HCT116 (cell line): Measurements from ENCODE around the gene TAF3. TPM values are rescaled to one million over a fixed set of nuclear protein-coding genes. Genes with fewer than 3 reads are reported as not detected.

Experiments used
- ATAC-seq: fragments of 200-7000 bp; cut with Tn5 transposase; 2 replicates; pipeline ENCODE4 v1.9.1; 2020; ENCODE audit warnings: mild to moderate bottlenecking, moderate library complexity
- BruUV-seq: library from RNA; stranded (reverse); fragments of 400-500 nt; replicated peaks from 2 replicates; lab custom pipeline; 2021; lab: Mats Ljungman, UMichigan
- CTCF ChIA-PET: fragments of 300-600 bp; sonication (Branson Sonifier 250); formaldehyde crosslinking; loops from one replicate; lab custom pipeline; 2021; ENCODE audit warnings: antibody characterized with exemption; lab: Charles Lee
- POLR2A ChIA-PET: fragments of 300-600, 350-600 bp; sonication (Branson Sonifier 250); formaldehyde crosslinking; loops from one replicate; lab custom pipeline; 2021; ENCODE audit warnings: antibody characterized with exemption; lab: Charles Lee
- RAD21 ChIA-PET, 2 experiments: fragments of 300-600 bp; sonication (Branson Sonifier 250); formaldehyde crosslinking; loops; one replicate each; lab custom pipeline; 2023; ENCODE audit warnings: low total read pairs in 2 of 2; ENCODE audit not compliant: uncharacterized antibody in 2 of 2, unreplicated experiment in 2 of 2, low non-redundant PET in 1 of 2; lab: Charles Lee
- DNase-seq: peaks from one replicate; pipeline ENCODE4 v3.0.0-alpha.2; 2010; ENCODE audit warnings: low read depth, low spot score
- H2AFZ ChIP-seq: fragments of 200-600 bp; shearing (Covaris generic), sonication (generic); 2 replicates; pipeline ENCODE4 v1.6.1; 2017; ENCODE audit warnings: low read depth, mixed run types, mixed read lengths, antibody characterized with exemption, low read length; ENCODE audit not compliant: poor library complexity, severe bottlenecking
- H3K27ac ChIP-seq: 2 replicates; pipeline ENCODE4 v1.5.1; 2012; ENCODE audit warnings: low read depth, low read length
- H3K27me3 ChIP-seq: fragments of 200-600 bp; sonication (generic); 2 replicates; pipeline ENCODE4 v1.6.1; 2016; ENCODE audit warnings: mixed run types, low read length, mixed read lengths; ENCODE audit not compliant: insufficient read depth
- H3K36me3 ChIP-seq, 2 experiments: fragments of 200-500 bp in 1 of 2; fragments of 200-600 bp in 1 of 2; sonication (Bioruptor generic) in 1 of 2; sonication (generic) in 1 of 2; 2 replicates each; pipeline versions ENCODE4 v1.5.1 to v1.6.1; 2014 to 2016; ENCODE audit warnings: low read length in 2 of 2, inconsistent platforms in 1 of 2, mixed read lengths in 1 of 2, mixed run types in 1 of 2; ENCODE audit not compliant: insufficient read depth in 2 of 2, control insufficient read depth in 1 of 2
- H3K4me1 ChIP-seq, 2 experiments: fragments of 200-600 bp in 1 of 2; sonication (generic) in 1 of 2; 2 replicates each; pipeline versions ENCODE4 v1.5.1 to v1.6.1; 2012 to 2017; ENCODE audit warnings: low read length in 2 of 2, inconsistent platforms in 1 of 2, mild to moderate bottlenecking in 1 of 2, mixed read lengths in 1 of 2, mixed run types in 1 of 2, moderate library complexity in 1 of 2; ENCODE audit not compliant: insufficient read depth in 2 of 2, control insufficient read depth in 1 of 2
- H3K4me2 ChIP-seq: fragments of 200-600 bp; sonication (generic); 2 replicates; pipeline ENCODE4 v1.6.1; 2017; ENCODE audit warnings: mixed run types, low read length, mixed read lengths
- H3K4me3 ChIP-seq, 2 experiments: fragments of 200-600 bp in 1 of 2; sonication (generic) in 1 of 2; replicated peaks in 1 of 2; 2 replicates each; pipeline ENCODE4 v1.5.1; 2011 to 2016; ENCODE audit warnings: low read length in 2 of 2, control low read depth in 1 of 2, low read depth in 1 of 2, mild to moderate bottlenecking in 1 of 2, mixed read lengths in 1 of 2, mixed run types in 1 of 2
- H3K79me2 ChIP-seq: fragments of 200-600 bp; sonication (generic); 2 replicates; pipeline ENCODE4 v1.6.1; 2017; ENCODE audit warnings: mild to moderate bottlenecking, mixed run types, low read length, moderate library complexity, mixed read lengths; ENCODE audit not compliant: insufficient read depth
- H3K9ac ChIP-seq: fragments of 200-600 bp; sonication (generic); 2 replicates; pipeline ENCODE4 v1.6.1; 2016; ENCODE audit warnings: low read length, mixed read lengths
- H3K9me2 ChIP-seq: fragments of 200-600 bp; sonication (generic), shearing (Covaris generic); 2 replicates; pipeline ENCODE4 v1.6.1; 2017; ENCODE audit warnings: mixed run types, mild to moderate bottlenecking, moderate library complexity; ENCODE audit not compliant: insufficient read depth
- H3K9me3 ChIP-seq, 2 experiments: fragments of 200-500 bp in 1 of 2; fragments of 200-600 bp in 1 of 2; sonication (Bioruptor generic) in 1 of 2; sonication (generic) in 1 of 2; 2 replicates each; pipeline ENCODE4 v1.6.1; 2014 to 2017; ENCODE audit warnings: low read length in 2 of 2, mixed read lengths in 2 of 2, inconsistent platforms in 1 of 2, low read depth in 1 of 2, mild to moderate bottlenecking in 1 of 2, mixed run types in 1 of 2, moderate library complexity in 1 of 2; ENCODE audit not compliant: control insufficient read depth in 1 of 2, insufficient read depth in 1 of 2
- H4K20me1 ChIP-seq: fragments of 200-600 bp; sonication (generic), shearing (Covaris generic); 2 replicates; pipeline ENCODE4 v1.6.1; 2017; ENCODE audit warnings: mixed run types, mild to moderate bottlenecking, moderate library complexity; ENCODE audit not compliant: insufficient read depth
- ATF3 ChIP-seq: IDR thresholded peaks from 2 replicates; pipeline ENCODE4 v1.6.1; 2012
- CBX3 ChIP-seq: IDR thresholded peaks from 2 replicates; pipeline ENCODE4 v1.6.1; 2012; ENCODE audit warnings: low read depth
- CEBPB ChIP-seq: IDR thresholded peaks from 2 replicates; pipeline ENCODE4 v1.6.1; 2012; ENCODE audit warnings: low read depth
- CTCF ChIP-seq, 3 experiments: fragments of 200-600 bp in 1 of 3; sonication (generic) in 1 of 3; IDR thresholded peaks in 2 of 3; conservative IDR thresholded peaks in 1 of 3; 2 replicates each; pipeline ENCODE4 v1.5.1; 2012 to 2017; ENCODE audit warnings: low read depth in 2 of 3, low read length in 2 of 3, antibody characterized with exemption in 1 of 3, borderline replicate concordance in 1 of 3, control low read depth in 1 of 3, mild to moderate bottlenecking in 1 of 3, mixed read lengths in 1 of 3, mixed run types in 1 of 3, moderate library complexity in 1 of 3; ENCODE audit not compliant: insufficient read depth in 1 of 3
- EGR1 ChIP-seq: IDR thresholded peaks from 2 replicates; pipeline ENCODE4 v1.6.1; 2012; ENCODE audit warnings: low read depth
- EZH2phosphoT487 ChIP-seq: fragments of 200-600 bp; IDR thresholded peaks from 2 replicates; pipeline ENCODE4 v1.6.1; 2018; ENCODE audit warnings: antibody characterized with exemption, borderline replicate concordance
- JUND ChIP-seq: IDR thresholded peaks from 2 replicates; pipeline ENCODE4 v1.6.1; 2012
- MAX ChIP-seq: IDR thresholded peaks from 2 replicates; pipeline ENCODE4 v1.6.1; 2012
- POLR2A ChIP-seq: IDR thresholded peaks from 2 replicates; pipeline ENCODE4 v1.7.0; 2011; ENCODE audit warnings: borderline replicate concordance; ENCODE audit not compliant: insufficient read depth, insufficient read length; ENCODE audit errors: extremely low read depth
- RAD21 ChIP-seq: IDR thresholded peaks from 2 replicates; pipeline ENCODE4 v1.6.1; 2012; ENCODE audit warnings: low read depth, mild to moderate bottlenecking
- REST ChIP-seq: IDR thresholded peaks from 2 replicates; pipeline ENCODE4 v1.6.1; 2012; ENCODE audit warnings: low read depth
- SIN3A ChIP-seq: IDR thresholded peaks from 2 replicates; pipeline ENCODE4 v1.6.1; 2012; ENCODE audit warnings: low read depth
- SRF ChIP-seq: IDR thresholded peaks from 2 replicates; pipeline ENCODE4 v1.6.1; 2012; ENCODE audit warnings: low read depth
- YY1 ChIP-seq: IDR thresholded peaks from 2 replicates; pipeline ENCODE4 v1.6.1; 2011; ENCODE audit warnings: low read length, low read depth, moderate library complexity, mild to moderate bottlenecking; ENCODE audit not compliant: insufficient replicate concordance; ENCODE audit errors: extremely low read depth
- ZBTB33 ChIP-seq: IDR thresholded peaks from 2 replicates; pipeline ENCODE4 v1.6.1; 2011; ENCODE audit warnings: mild to moderate bottlenecking, low read length, moderate library complexity; ENCODE audit not compliant: insufficient replicate concordance; ENCODE audit errors: extremely low read depth
- ZFX ChIP-seq: fragments of 450-650 bp; IDR thresholded peaks from 2 replicates; pipeline ENCODE4 v1.6.1; 2017
- ZNF274 ChIP-seq: fragments of 200-500 bp; sonication (Bioruptor generic); IDR thresholded peaks from 2 replicates; pipeline ENCODE4 v1.6.1; 2014; ENCODE audit warnings: mild to moderate bottlenecking, low read depth, low read length, inconsistent platforms
- intact Hi-C: fragments of 100-400 bp; cut with micrococcal nuclease; formaldehyde crosslinking; loops from 2 replicates; pipeline ENCODE4 v1.10.0; 2022
- total RNA-seq: library from RNA; stranded (reverse); gene quantifications from one replicate; pipeline ENCODE4 v1.2.1, GENCODE V29; 2021; ENCODE audit not compliant: unreplicated experiment

TAF3 gene
- total RNA-seq, 1 experiment from 2014 or later, result 8.0 TPM

GRCh38 chr10:7933757-7934156 is 115.5 kb downstream of the TAF3 start (continued):
- no peak for TF ChIP-seq CEBPB
- no peak for TF ChIP-seq ZBTB33
- no peak for TF ChIP-seq RAD21
- no peak for TF ChIP-seq YY1
- TF ChIP-seq SRF, result no peak
- TF ChIP-seq ZFX, result no peak
- no peak for TF ChIP-seq JUND
- TF ChIP-seq ATF3, result no peak
- TF ChIP-seq, all 23 proteins: peak for 0

- Histone ChIP-seq H3K36me3 (no peaks in the 10 kb centered on the region), H3K79me2 (no peaks in the 10 kb centered on the region), H3K27me3 (no peaks in the 10 kb centered on the region), H2AFZ (no peak overlapping the region), H3K4me2 (no peak overlapping the region), H3K4me1 (no peaks in the 10 kb centered on the region), H3K4me3 (no peak overlapping the region), H3K9me2 (no peaks in the 10 kb centered on the region), H3K9me3 (no peaks in the 10 kb centered on the region), H3K9ac (no peak overlapping the region), H4K20me1 (no peaks in the 10 kb centered on the region), H3K27ac (no peak overlapping the region)
- DNase-seq, result no peak
- RAD21 ChIA-PET, result no interaction called here
- BruUV-seq, result no TSS peak
- no peak for ATAC-seq
- CTCF ChIA-PET, result no interaction called here
- POLR2A ChIA-PET, result no interaction called here
- intact Hi-C loops, result no loop called here
- TF ChIP-seq JUND, result no peak
- TF ChIP-seq REST, result no peak
- no peak for TF ChIP-seq CEBPB
- no peak for TF ChIP-seq ZNF274
- no peak for TF ChIP-seq MAX
- no peak for TF ChIP-seq ZFX
- TF ChIP-seq EGR1, result no peak
- no peak for TF ChIP-seq RAD21
- no peak for TF ChIP-seq CBX3
- TF ChIP-seq CTCF (IDR thresholded peaks at IDR 0.05 in 2 of 3, conservative IDR thresholded peaks at IDR 0.05 in 1 of 3; ENCODE audit: borderline replicate concordance in 1 of 3, insufficient read depth in 1 of 3, low read depth in 2 of 3, low read length in 2 of 3), result no peak
- no peak for TF ChIP-seq SIN3A
- no peak for TF ChIP-seq ATF3
- TF ChIP-seq EZH2phosphoT487, result no peak
- no peak for TF ChIP-seq POLR2A
Observed at GRCh38 chr10:7937315-7937945, 119.1 kb downstream of the TAF3 start.
